K562 (cell line): ENCODE data around the gene FOXP4. TPM values are rescaled to one million over a fixed set of nuclear protein-coding genes. Genes with fewer than 3 reads are reported as not detected.
A peak's percentile ranks its signal among the peaks of the same experiment; 100 is the strongest.

Experiments used
- ATAC-seq: fragments of 200-7000 bp; cut with Tn5 transposase; 3 replicates; pipeline ENCODE4 v1.9.1; 2020; ENCODE audit warnings: moderate library complexity
- BruUV-seq: library from RNA; stranded (reverse); fragments of 400-500 nt; replicated peaks from 2 replicates; lab custom pipeline; 2021; lab: Mats Ljungman, UMichigan
- CTCF ChIA-PET: fragments of 300-600 bp; formaldehyde crosslinking; extraction: SDS; loops from one replicate; lab custom pipeline; 2021; ENCODE audit warnings: low intra/inter-chr PET ratio; lab: Yijun Ruan, JAX
- POLR2A ChIA-PET: fragments of 300-600, 350-650 bp; sonication (Branson Sonifier 250); formaldehyde crosslinking; extraction: SDS; loops from one replicate; lab custom pipeline; 2021; ENCODE audit warnings: antibody characterized with exemption, inconsistent platforms; lab: Yijun Ruan, JAX
- DNase-seq, 4 experiments: peaks; one replicate each; pipeline versions ENCODE4 v3.0.0 to v3.0.0-alpha.2; 2011 to 2018; ENCODE audit warnings: low spot score in 3 of 4, mixed read lengths in 3 of 4; ENCODE audit errors: extremely low read depth in 1 of 4
- FAIRE-seq: peaks from 2 replicates; lab custom pipeline; 2011; peaks lifted over from hg19 to GRCh38; lab: Jason Lieb, UNC
- H2AFZ ChIP-seq: 2 replicates; pipeline ENCODE4 v1.6.0; 2011; ENCODE audit warnings: low read depth, low read length, control low read depth, inconsistent platforms
- H3K27ac ChIP-seq: fragments of 200-600 bp; 3 replicates; pipeline ENCODE4 v1.8.0; 2011; ENCODE audit warnings: low read depth, mild to moderate bottlenecking, control low read depth, inconsistent platforms, low read length, moderate library complexity, mixed read lengths; ENCODE audit errors: extremely low read depth
- H3K27me3 ChIP-seq, 2 experiments: fragments of 300-600 bp in 1 of 2; 2 replicates in 1 of 2; 3 replicates in 1 of 2; pipeline versions ENCODE4 v1.6.0 to v1.8.0; 2011; ENCODE audit warnings: inconsistent platforms in 2 of 2, low read length in 2 of 2, mild to moderate bottlenecking in 1 of 2, mixed read lengths in 1 of 2, moderate library complexity in 1 of 2; ENCODE audit not compliant: control insufficient read depth in 2 of 2, insufficient read depth in 2 of 2
- H3K36me3 ChIP-seq: fragments of 300-600 bp; 3 replicates; pipeline ENCODE4 v1.8.0; 2011; ENCODE audit warnings: mild to moderate bottlenecking, low read length, inconsistent platforms; ENCODE audit not compliant: control insufficient read depth, insufficient read depth
- H3K4me1 ChIP-seq, 2 experiments: fragments of 200-600 bp in 1 of 2; replicated peaks in 1 of 2; 2 replicates in 1 of 2; 3 replicates in 1 of 2; pipeline versions ENCODE4 v1.5.1 to v1.8.0; 2011; ENCODE audit warnings: inconsistent platforms in 2 of 2, low read length in 2 of 2, mild to moderate bottlenecking in 1 of 2, mixed read lengths in 1 of 2, moderate library complexity in 1 of 2; ENCODE audit not compliant: control insufficient read depth in 2 of 2, insufficient read depth in 2 of 2
- H3K4me2 ChIP-seq: 2 replicates; pipeline ENCODE4 v1.6.1; 2011; ENCODE audit warnings: low read length, control low read depth, inconsistent platforms, mixed read lengths; ENCODE audit not compliant: insufficient read depth
- H3K4me3 ChIP-seq: fragments of 200-600 bp; sonication (generic), shearing (Covaris generic); 2 replicates; pipeline ENCODE4 v1.5.1; 2016; ENCODE audit warnings: control low read depth, inconsistent platforms
- H3K79me2 ChIP-seq: fragments of 200-600 bp; 3 replicates; pipeline ENCODE4 v1.8.0; 2011; ENCODE audit warnings: low read length, inconsistent platforms; ENCODE audit not compliant: control insufficient read depth, insufficient read depth
- H3K9ac ChIP-seq, 2 experiments: 2 replicates each; pipeline versions ENCODE4 v1.6.0 to v1.6.1; 2011; ENCODE audit warnings: low read depth in 2 of 2, low read length in 2 of 2, control low read depth in 1 of 2, inconsistent platforms in 1 of 2, mild to moderate bottlenecking in 1 of 2, mixed read lengths in 1 of 2; ENCODE audit not compliant: insufficient read depth in 1 of 2
- H3K9me1 ChIP-seq: one replicate; pipeline ENCODE4 v1.6.0; 2011; ENCODE audit warnings: inconsistent platforms, mild to moderate bottlenecking, low read length, moderate library complexity; ENCODE audit not compliant: control insufficient read depth, insufficient read depth
- H3K9me3 ChIP-seq: replicated peaks from 2 replicates; pipeline ENCODE4 v1.5.1; 2011; ENCODE audit warnings: low read depth, low read length, inconsistent platforms; ENCODE audit not compliant: control insufficient read depth, insufficient read depth
- H4K20me1 ChIP-seq: replicated peaks from 2 replicates; pipeline ENCODE4 v1.6.1; 2011; ENCODE audit warnings: low read length, inconsistent platforms, mixed read lengths; ENCODE audit not compliant: control insufficient read depth, insufficient read depth
- ELF4 ChIP-seq: fragments of 450-650 bp; formaldehyde crosslinking; IDR thresholded peaks from 2 replicates; pipeline ENCODE4 v1.4.0; 2022; ENCODE audit warnings: missing genetic modification characterization
- FOXA3 ChIP-seq, 2 experiments: fragments of 450-650 bp in 1 of 2; sonication (generic) in 1 of 2; formaldehyde crosslinking; IDR thresholded peaks in 1 of 2; conservative IDR thresholded peaks in 1 of 2; 2 replicates each; pipeline versions ENCODE4 v1.4.0 to v1.8.0; 2020 to 2022; ENCODE audit warnings: mild to moderate bottlenecking in 2 of 2, missing genetic modification reagents in 1 of 2
- FOXK2 ChIP-seq, 2 experiments: fragments of 450-650 bp; IDR thresholded peaks in 1 of 2; conservative IDR thresholded peaks in 1 of 2; 2 replicates each; pipeline ENCODE4 v1.6.1; 2016; ENCODE audit warnings: low read depth in 2 of 2, mild to moderate bottlenecking in 1 of 2
- GTF2B ChIP-seq: IDR thresholded peaks from 2 replicates; pipeline ENCODE4 v1.6.1; 2011; ENCODE audit not compliant: insufficient read length; ENCODE audit errors: extremely low read depth
- JUND ChIP-seq, 2 experiments: IDR thresholded peaks; 2 replicates in 1 of 2; 3 replicates in 1 of 2; pipeline ENCODE4 v1.6.1; 2011; ENCODE audit warnings: borderline replicate concordance in 2 of 2, low read depth in 2 of 2, low read length in 2 of 2, improper control_type of control experiment in 1 of 2, missing biosample characterization in 1 of 2, missing genetic modification characterization in 1 of 2, missing genetic modification reagents in 1 of 2
- NBN ChIP-seq: fragments of 450-650 bp; IDR thresholded peaks from 2 replicates; pipeline ENCODE4 v1.6.1; 2016; ENCODE audit warnings: low read depth, mild to moderate bottlenecking
- NCOR1 ChIP-seq: fragments of 450-650 bp; IDR thresholded peaks from 2 replicates; pipeline ENCODE4 v1.6.1; 2016; ENCODE audit warnings: mild to moderate bottlenecking, moderate library complexity
- NFXL1 ChIP-seq: fragments of 450-650 bp; formaldehyde crosslinking; IDR thresholded peaks from 2 replicates; pipeline ENCODE4 v1.4.0; 2021; ENCODE audit warnings: mild to moderate bottlenecking
- PHB ChIP-seq: fragments of 250-450 bp; sonication (Bioruptor Pico); IDR thresholded peaks from 2 replicates; pipeline ENCODE4 v1.5.0; 2021
- PML ChIP-seq: IDR thresholded peaks from 2 replicates; pipeline ENCODE4 v1.6.1; 2012; ENCODE audit warnings: low read length, inconsistent platforms
- SAFB ChIP-seq: fragments of 200-400 bp; formaldehyde crosslinking; IDR thresholded peaks from 2 replicates; pipeline ENCODE4 v1.6.1; 2017; ENCODE audit warnings: low read depth, low read length, borderline replicate concordance
- STAT5A ChIP-seq: IDR thresholded peaks from 2 replicates; pipeline ENCODE4 v1.6.1; 2012; ENCODE audit warnings: low read length, inconsistent platforms, borderline replicate concordance
- ZMIZ1 ChIP-seq, 2 experiments: fragments of 150-350 bp in 1 of 2; IDR thresholded peaks; 2 replicates each; pipeline ENCODE4 v1.6.1; 2012 to 2016; ENCODE audit warnings: low read depth in 2 of 2, low read length in 2 of 2, mild to moderate bottlenecking in 1 of 2, moderate library complexity in 1 of 2
- ZNF23 ChIP-seq: fragments of 250-450 bp; sonication (Bioruptor Pico); IDR thresholded peaks from 2 replicates; pipeline ENCODE4 v1.4.0; 2020; ENCODE audit warnings: mild to moderate bottlenecking
- ZNF24 ChIP-seq: fragments of 450-650 bp; IDR thresholded peaks from 2 replicates; pipeline ENCODE4 v1.6.1; 2016
- WGBS: fragments of 100-300 bp; shearing (Covaris generic); methylation state at CpG from one replicate; pipeline ENCODE4 v1.1.6; 2016; ENCODE audit warnings: low coverage, mixed read lengths; ENCODE audit not compliant: insufficient coverage; ENCODE audit errors: missing lambda C conversion rate; 5-methylcytosine and 5-hydroxymethylcytosine counted together
- in situ Hi-C: fragments of 300-500 bp; cut with MboI; formaldehyde crosslinking; loops from 4 replicates; pipeline ENCODE4 v1.15.0; 2018; ENCODE audit warnings: inconsistent platforms, mixed read lengths
- intact Hi-C: fragments of 100-400 bp; cut with micrococcal nuclease; formaldehyde crosslinking; loops from 2 replicates; pipeline ENCODE4 v1.14.2; 2022
- polyA plus RNA-seq, 8 experiments: library from polyadenylated mRNA; depleted of rRNA in 4 of 8; stranded (reverse) in 5 of 8; unstranded in 3 of 8; fragments of >200 nt; fragmentation: Nextera tagmentation in 2 of 8; fragmentation: Illumina TruSeq in 1 of 8; extraction: Ambion mirVana in 2 of 8; extraction: Trizol in 1 of 8; gene quantifications; 2 replicates each; pipeline versions ENCODE4 v1.2.1 to v1.2.3, GENCODE V29; 2011 to 2014; ENCODE audit warnings: inconsistent platforms in 1 of 8, missing spikeins in 1 of 8
- total RNA-seq, 7 experiments: library from RNA; depleted of rRNA in 6 of 7; stranded (reverse); fragments of >200 nt in 6 of 7; fragmentation: Illumina TruSeq in 2 of 7; extraction: Trizol in 2 of 7; gene quantifications; 2 replicates each; pipeline versions ENCODE4 v1.2.1 to v1.2.3, GENCODE V29; 2011 to 2021; ENCODE audit warnings: low replicate concordance in 1 of 7
- TF ChIP-seq, protein P1 (sequence below): fragments of 250-450 bp; sonication (Bioruptor Pico); IDR thresholded peaks from 2 replicates; pipeline ENCODE4 v1.4.0; 2020; ENCODE audit warnings: mild to moderate bottlenecking, moderate library complexity

FOXP4 gene
- total and polyA plus RNA-seq, 9 of the 15 experiments (the other 6 are each of a cell fraction or from before 2014, with no cell fraction given), result 0.11 to 29.4 (median 2.3) TPM

GRCh38 chr6:41518118-41518517, 28.1 kb upstream of the FOXP4 start:
- ATAC-seq (peak; percentile 81), FAIRE-seq (no peak), DNase-seq (peak in 3 of 4 experiments; percentile 24 to 52 (median 47))
- CTCF ChIA-PET, result no interaction called here
- no peak overlapping the region for H3K4me2 ChIP-seq
- H3K4me1 ChIP-seq, result peaks cover 0 to 1% of the 10 kb centered on the region in 2 experiments; a peak in 2 of 5 replicates
- H3K36me3 ChIP-seq, result no peaks in the 10 kb centered on the region
- no peaks in the 10 kb centered on the region for H3K9me1 ChIP-seq
- H2AFZ ChIP-seq, result peak overlapping the region; percentile 25; the same call in 1 of the 2 replicates
- no peak overlapping the region for H3K9ac ChIP-seq
- in situ Hi-C loops (no loop called here), intact Hi-C loops (no loop called here)
- WGBS, result 17% methylated on average over 7 of the region's 7 CpGs
- H4K20me1 ChIP-seq, result peaks cover 18% of the 10 kb centered on the region
- BruUV-seq, result no TSS peak
- H3K27ac ChIP-seq, result no peak overlapping the region
- no peaks in the 10 kb centered on the region for H3K9me3 ChIP-seq
- H3K27me3 ChIP-seq, result peaks cover 22 to 37% of the 10 kb centered on the region in 2 experiments; a peak in 4 of 5 replicates
- POLR2A ChIA-PET, result interaction anchor here (1.0 to 2.1 kb wide), 5 partner anchors 8 to 29 kb away, joined by 3 to 5 read pairs (median 5); no protein-coding TSS in a partner anchor
- no peak overlapping the region for H3K4me3 ChIP-seq
- no peaks in the 10 kb centered on the region for H3K79me2 ChIP-seq
- TF ChIP-seq ZMIZ1 (IDR thresholded peaks at IDR 0.05; ENCODE audit: low read depth in 2 of 2, low read length in 2 of 2) (no peak), NCOR1 (no peak), ZNF23 (CRISPR knock-in tag) (no peak), SAFB (no peak), NBN (no peak), JUND (IDR thresholded peaks at IDR 0.05; ENCODE audit: borderline replicate concordance, low read depth, low read length) (no peak), JUND (tag; IDR thresholded peaks at IDR 0.05; ENCODE audit: borderline replicate concordance, low read depth, low read length) (no peak), NFXL1 (CRISPR knock-in tag) (no peak), PML (no peak), GTF2B (no peak), STAT5A (no peak), ELF4 (no peak), PHB (CRISPR knock-in tag) (no peak), ZNF24 (no peak), FOXK2 (conservative IDR thresholded peaks at IDR 0.05 in 1 of 2, IDR thresholded peaks at IDR 0.05 in 1 of 2; ENCODE audit: low read depth in 2 of 2) (peak; percentile 70 to 77; a peak in 3 of 4 replicates), FOXA3 (CRISPR knock-in tag; conservative IDR thresholded peaks at IDR 0.05 in 1 of 2, IDR thresholded peaks at IDR 0.05 in 1 of 2) (peak; percentile 30 to 32; a peak in 1 of 4 replicates)
- TF ChIP-seq, protein P1, sequence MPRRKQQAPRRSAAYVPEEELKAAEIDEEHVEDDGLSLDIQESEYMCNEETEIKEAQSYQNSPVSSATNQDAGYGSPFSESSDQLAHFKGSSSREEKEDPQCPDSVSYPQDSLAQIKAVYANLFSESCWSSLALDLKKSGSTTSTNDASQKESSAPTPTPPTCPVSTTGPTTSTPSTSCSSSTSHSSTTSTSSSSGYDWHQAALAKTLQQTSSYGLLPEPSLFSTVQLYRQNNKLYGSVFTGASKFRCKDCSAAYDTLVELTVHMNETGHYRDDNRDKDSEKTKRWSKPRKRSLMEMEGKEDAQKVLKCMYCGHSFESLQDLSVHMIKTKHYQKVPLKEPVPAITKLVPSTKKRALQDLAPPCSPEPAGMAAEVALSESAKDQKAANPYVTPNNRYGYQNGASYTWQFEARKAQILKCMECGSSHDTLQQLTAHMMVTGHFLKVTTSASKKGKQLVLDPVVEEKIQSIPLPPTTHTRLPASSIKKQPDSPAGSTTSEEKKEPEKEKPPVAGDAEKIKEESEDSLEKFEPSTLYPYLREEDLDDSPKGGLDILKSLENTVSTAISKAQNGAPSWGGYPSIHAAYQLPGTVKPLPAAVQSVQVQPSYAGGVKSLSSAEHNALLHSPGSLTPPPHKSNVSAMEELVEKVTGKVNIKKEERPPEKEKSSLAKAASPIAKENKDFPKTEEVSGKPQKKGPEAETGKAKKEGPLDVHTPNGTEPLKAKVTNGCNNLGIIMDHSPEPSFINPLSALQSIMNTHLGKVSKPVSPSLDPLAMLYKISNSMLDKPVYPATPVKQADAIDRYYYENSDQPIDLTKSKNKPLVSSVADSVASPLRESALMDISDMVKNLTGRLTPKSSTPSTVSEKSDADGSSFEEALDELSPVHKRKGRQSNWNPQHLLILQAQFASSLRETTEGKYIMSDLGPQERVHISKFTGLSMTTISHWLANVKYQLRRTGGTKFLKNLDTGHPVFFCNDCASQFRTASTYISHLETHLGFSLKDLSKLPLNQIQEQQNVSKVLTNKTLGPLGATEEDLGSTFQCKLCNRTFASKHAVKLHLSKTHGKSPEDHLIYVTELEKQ (CRISPR knock-in tag), result no peak
